ENCODE measurements around the gene BMERB1. TPM values are rescaled to one million over a fixed set of nuclear protein-coding genes. Genes with fewer than 3 reads are reported as not detected.

Gene BMERB1
- total and polyA plus RNA-seq, 4 donors: 5.6 to 33.3 (median 9.0) TPM

DNA sequence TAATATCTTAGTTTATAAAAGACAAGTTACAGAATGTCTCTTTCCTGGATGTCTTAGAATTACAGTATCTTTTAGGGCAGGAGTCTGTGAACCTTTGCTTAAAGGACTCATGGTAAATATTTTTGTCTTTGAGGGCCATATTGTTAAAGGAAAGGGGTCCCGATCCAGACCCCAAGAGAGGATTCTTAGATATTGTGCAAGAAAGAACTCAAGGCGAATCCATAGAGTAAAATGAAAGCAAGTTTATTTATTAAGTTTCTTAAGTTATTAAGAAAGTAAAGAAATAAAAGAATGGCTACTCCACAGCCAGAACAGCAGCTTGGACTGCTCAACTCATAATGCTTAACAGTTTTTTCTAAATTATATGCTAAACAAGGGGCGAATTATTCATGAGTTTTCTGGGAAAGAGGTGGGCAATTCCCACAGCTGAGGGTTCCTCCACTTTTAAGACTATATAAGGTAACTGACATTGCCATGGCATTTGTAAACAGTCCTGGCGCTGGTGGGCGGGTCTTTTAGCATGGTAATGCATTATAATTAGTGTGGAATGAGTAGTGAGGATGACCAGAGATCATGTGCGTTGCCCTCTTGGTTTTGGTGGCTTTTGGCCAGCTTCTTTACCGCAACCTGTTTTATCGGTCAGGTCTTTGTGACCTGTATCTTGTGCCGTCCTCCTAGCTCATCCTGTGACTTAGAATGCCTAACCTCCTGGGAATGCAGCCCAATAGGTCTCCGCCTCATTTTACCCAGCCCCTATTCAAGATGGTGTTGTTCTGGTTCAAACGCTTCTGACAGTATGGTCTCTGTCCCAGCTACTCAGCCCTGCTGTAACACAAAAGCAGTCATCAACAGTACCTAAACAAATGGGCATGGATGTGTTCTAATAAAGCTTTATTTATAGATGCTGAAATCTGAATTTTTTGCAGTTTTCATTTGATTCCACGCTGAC lies 53.2 kb downstream of the BMERB1 start:
- TF ChIP-seq CTCF (IDR thresholded peaks at IDR 0.05; ENCODE audit: low read depth, low read length, missing input control): no peak
- no peak for TF ChIP-seq TAF1 (conservative IDR thresholded peaks at IDR 0.05)
- TF ChIP-seq GABPA (IDR thresholded peaks at IDR 0.05 in 1 of 2, conservative IDR thresholded peaks at IDR 0.05 in 1 of 2): no peak
- TF ChIP-seq YY1 (IDR thresholded peaks at IDR 0.05): no peak
- TF ChIP-seq SP1 (IDR thresholded peaks at IDR 0.05): no peak
- TF ChIP-seq NR2F2 (IDR thresholded peaks at IDR 0.05): no peak
- TF ChIP-seq HNF4A (conservative IDR thresholded peaks at IDR 0.05): no peak
- TF ChIP-seq FOXA2 (IDR thresholded peaks at IDR 0.05): no peak
- no peak for TF ChIP-seq MAX (IDR thresholded peaks at IDR 0.05)
- TF ChIP-seq, protein P1, sequence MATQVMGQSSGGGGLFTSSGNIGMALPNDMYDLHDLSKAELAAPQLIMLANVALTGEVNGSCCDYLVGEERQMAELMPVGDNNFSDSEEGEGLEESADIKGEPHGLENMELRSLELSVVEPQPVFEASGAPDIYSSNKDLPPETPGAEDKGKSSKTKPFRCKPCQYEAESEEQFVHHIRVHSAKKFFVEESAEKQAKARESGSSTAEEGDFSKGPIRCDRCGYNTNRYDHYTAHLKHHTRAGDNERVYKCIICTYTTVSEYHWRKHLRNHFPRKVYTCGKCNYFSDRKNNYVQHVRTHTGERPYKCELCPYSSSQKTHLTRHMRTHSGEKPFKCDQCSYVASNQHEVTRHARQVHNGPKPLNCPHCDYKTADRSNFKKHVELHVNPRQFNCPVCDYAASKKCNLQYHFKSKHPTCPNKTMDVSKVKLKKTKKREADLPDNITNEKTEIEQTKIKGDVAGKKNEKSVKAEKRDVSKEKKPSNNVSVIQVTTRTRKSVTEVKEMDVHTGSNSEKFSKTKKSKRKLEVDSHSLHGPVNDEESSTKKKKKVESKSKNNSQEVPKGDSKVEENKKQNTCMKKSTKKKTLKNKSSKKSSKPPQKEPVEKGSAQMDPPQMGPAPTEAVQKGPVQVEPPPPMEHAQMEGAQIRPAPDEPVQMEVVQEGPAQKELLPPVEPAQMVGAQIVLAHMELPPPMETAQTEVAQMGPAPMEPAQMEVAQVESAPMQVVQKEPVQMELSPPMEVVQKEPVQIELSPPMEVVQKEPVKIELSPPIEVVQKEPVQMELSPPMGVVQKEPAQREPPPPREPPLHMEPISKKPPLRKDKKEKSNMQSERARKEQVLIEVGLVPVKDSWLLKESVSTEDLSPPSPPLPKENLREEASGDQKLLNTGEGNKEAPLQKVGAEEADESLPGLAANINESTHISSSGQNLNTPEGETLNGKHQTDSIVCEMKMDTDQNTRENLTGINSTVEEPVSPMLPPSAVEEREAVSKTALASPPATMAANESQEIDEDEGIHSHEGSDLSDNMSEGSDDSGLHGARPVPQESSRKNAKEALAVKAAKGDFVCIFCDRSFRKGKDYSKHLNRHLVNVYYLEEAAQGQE (IDR thresholded peaks at IDR 0.05): no peak
- TF ChIP-seq, protein P2, sequence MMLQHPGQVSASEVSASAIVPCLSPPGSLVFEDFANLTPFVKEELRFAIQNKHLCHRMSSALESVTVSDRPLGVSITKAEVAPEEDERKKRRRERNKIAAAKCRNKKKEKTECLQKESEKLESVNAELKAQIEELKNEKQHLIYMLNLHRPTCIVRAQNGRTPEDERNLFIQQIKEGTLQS (IDR thresholded peaks at IDR 0.05): no peak
- TF ChIP-seq, protein P3, sequence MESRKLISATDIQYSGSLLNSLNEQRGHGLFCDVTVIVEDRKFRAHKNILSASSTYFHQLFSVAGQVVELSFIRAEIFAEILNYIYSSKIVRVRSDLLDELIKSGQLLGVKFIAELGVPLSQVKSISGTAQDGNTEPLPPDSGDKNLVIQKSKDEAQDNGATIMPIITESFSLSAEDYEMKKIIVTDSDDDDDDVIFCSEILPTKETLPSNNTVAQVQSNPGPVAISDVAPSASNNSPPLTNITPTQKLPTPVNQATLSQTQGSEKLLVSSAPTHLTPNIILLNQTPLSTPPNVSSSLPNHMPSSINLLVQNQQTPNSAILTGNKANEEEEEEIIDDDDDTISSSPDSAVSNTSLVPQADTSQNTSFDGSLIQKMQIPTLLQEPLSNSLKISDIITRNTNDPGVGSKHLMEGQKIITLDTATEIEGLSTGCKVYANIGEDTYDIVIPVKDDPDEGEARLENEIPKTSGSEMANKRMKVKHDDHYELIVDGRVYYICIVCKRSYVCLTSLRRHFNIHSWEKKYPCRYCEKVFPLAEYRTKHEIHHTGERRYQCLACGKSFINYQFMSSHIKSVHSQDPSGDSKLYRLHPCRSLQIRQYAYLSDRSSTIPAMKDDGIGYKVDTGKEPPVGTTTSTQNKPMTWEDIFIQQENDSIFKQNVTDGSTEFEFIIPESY (IDR thresholded peaks at IDR 0.05): no peak
- no peak for TF ChIP-seq RXRA (IDR thresholded peaks at IDR 0.05)
- no peak for TF ChIP-seq FOXA1 (IDR thresholded peaks at IDR 0.05)
- no peak for DNase-seq (ENCODE audit: low spot score)
- WGBS: 85% methylated on average over 12 of the region's 12 CpGs
- no peaks in the 10 kb centered on the region for H3K27me3 ChIP-seq (ENCODE audit: control insufficient read depth in 4 of 4, insufficient read depth in 4 of 4, low read length in 3 of 4)
- peaks cover 7 to 32% (median 16%) of the 10 kb centered on the region in 4 donors for H3K4me1 ChIP-seq (ENCODE audit: control insufficient read depth in 4 of 4, insufficient read depth in 4 of 4, low read length in 3 of 4)
- no peak overlapping the region for H3K4me3 ChIP-seq (ENCODE audit: low read depth in 1 of 3, low read length in 3 of 3)
- no peaks in the 10 kb centered on the region for H3K36me3 ChIP-seq (ENCODE audit: control insufficient read depth in 4 of 4, insufficient read depth in 3 of 4, low read depth in 1 of 4, low read length in 3 of 4)
- peak overlapping the region in 1 of 2 donors; percentile 14 for H3K27ac ChIP-seq (ENCODE audit: low read depth in 1 of 2, low read length in 2 of 2)
- no peaks in the 10 kb centered on the region for H3K9me3 ChIP-seq (ENCODE audit: control insufficient read depth in 4 of 4, low read length in 3 of 4)
- H3K9ac ChIP-seq (ENCODE audit: low read depth in 1 of 2, low read length in 2 of 2): no peak overlapping the region
